Measurements from ENCODE around the gene DTNBP1. TPM values are rescaled to one million over a fixed set of nuclear protein-coding genes. Genes with fewer than 3 reads are reported as not detected.

The DTNBP1 gene
- total and polyA plus RNA-seq, 2 of the 13 experiments (the other 11 are each of a cell fraction or from before 2014, with no cell fraction given) = 6.6 to 19.1 TPM

GRCh38 chr6:15631432-15631831 lies 31.4 kb downstream of the DTNBP1 start (continued):
- TF ChIP-seq KLF16 (CRISPR knock-in tag; IDR thresholded peaks at IDR 0.05) (no peak), WIZ (CRISPR knock-in tag; IDR thresholded peaks at IDR 0.05) (no peak), HNF1A (IDR thresholded peaks at IDR 0.05; ENCODE audit: low read depth) (no peak), HNF1A (CRISPR knock-in tag; IDR thresholded peaks at IDR 0.05; ENCODE audit: borderline replicate concordance) (no peak), SMYD3 (CRISPR knock-in tag; IDR thresholded peaks at IDR 0.05) (no peak), PRPF4 (IDR thresholded peaks at IDR 0.05; ENCODE audit: low read depth, low read length, poor library complexity, severe bottlenecking) (no peak), JUN (CRISPR knock-in tag; IDR thresholded peaks at IDR 0.05) (no peak), ZNF383 (CRISPR knock-in tag; IDR thresholded peaks at IDR 0.05; ENCODE audit: borderline replicate concordance) (no peak), SALL1 (CRISPR knock-in tag; IDR thresholded peaks at IDR 0.05) (peak; percentile 23; the same call in 1 of the 2 replicates), GATAD2A (CRISPR knock-in tag; IDR thresholded peaks at IDR 0.05) (peak; percentile 26; the same call in 1 of the 2 replicates), ZMYM4 (CRISPR knock-in tag; IDR thresholded peaks at IDR 0.05) (no peak)

DNA sequence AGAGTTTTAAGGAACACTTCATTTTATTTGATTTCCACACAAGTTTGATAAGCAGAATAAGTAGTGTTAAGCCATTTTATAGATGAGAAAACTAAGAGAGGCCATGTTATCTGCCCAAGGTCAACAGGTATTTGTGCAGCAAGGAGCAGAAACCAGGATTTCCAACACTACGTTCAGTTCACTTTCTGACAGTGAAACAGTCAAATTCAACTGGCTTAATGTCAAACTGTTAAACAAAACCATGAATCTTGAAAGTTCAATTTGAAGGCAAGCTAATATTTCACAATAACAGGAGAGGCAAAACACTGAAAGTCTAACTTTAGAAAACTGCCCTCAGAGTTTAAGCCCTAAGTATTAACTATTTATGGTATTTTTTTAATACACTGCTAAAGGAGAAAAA lies 32.6 kb downstream of the DTNBP1 start:
- Histone ChIP-seq H3K9ac (ENCODE audit: insufficient read depth, low read depth, low read length) (no peak overlapping the region), H2AFZ (ENCODE audit: low read length) (no peak overlapping the region), H3K4me1 (ENCODE audit: insufficient read depth, low read length) (peaks cover 21% of the 10 kb centered on the region), H3K9me3 (ENCODE audit: low read length) (no peaks in the 10 kb centered on the region), H3K4me2 (ENCODE audit: low read depth, low read length) (no peak overlapping the region), H3K36me3 (replicated peaks in 1 of 2; ENCODE audit: control insufficient read depth in 1 of 2, insufficient read depth in 2 of 2, low read length in 2 of 2) (no peaks in the 10 kb centered on the region; a peak in 1 of 5 replicates), H3K27me3 (ENCODE audit: control insufficient read depth in 1 of 2, insufficient read depth in 2 of 2, low read length in 2 of 2) (no peaks in the 10 kb centered on the region), H3K79me2 (ENCODE audit: insufficient read depth, low read length) (no peaks in the 10 kb centered on the region), H3K4me3 (replicated peaks in 1 of 3; ENCODE audit: insufficient read depth in 1 of 3, low read depth in 2 of 3, low read length in 3 of 3) (no peak overlapping the region), H4K20me1 (ENCODE audit: insufficient read depth, low read length) (no peaks in the 10 kb centered on the region), H3K27ac (ENCODE audit: extremely low read length, insufficient read depth, low read length) (no peak overlapping the region)
- ChIA-PET POLR2A (no interaction called here), CTCF (ENCODE audit: low intra/inter-chr PET ratio, low total read pairs) (no interaction called here)
- ATAC-seq = no peak
- in situ Hi-C loops (cut with HindIII; ENCODE audit: extremely low pct_ligation_motif_present, low pct_unique_long_range_greater_than_20kb) = no loop called here
- 69% methylated on average over 1 of the region's 1 CpG for WGBS (ENCODE audit: low lambda C conversion rate)
- FAIRE-seq = no peak
- no TSS peak for BruUV-seq (replicated peaks)
- intact Hi-C loops (cut with micrococcal nuclease; ENCODE audit: unreplicated experiment) = no loop called here
- no peak for DNase-seq (ENCODE audit: low spot score)
- TF ChIP-seq KDM1A (CRISPR knock-in tag; IDR thresholded peaks at IDR 0.05) = 0 out of 2 replicates have a peak, but pooled peaks have one; percentile 20
- no peak for TF ChIP-seq NAIF1 (CRISPR knock-in tag; IDR thresholded peaks at IDR 0.05; ENCODE audit: borderline replicate concordance)
- TF ChIP-seq, protein P1, sequence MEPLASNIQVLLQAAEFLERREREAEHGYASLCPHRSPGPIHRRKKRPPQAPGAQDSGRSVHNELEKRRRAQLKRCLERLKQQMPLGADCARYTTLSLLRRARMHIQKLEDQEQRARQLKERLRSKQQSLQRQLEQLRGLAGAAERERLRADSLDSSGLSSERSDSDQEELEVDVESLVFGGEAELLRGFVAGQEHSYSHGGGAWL (CRISPR knock-in tag; IDR thresholded peaks at IDR 0.05) = no peak
- no peak for TF ChIP-seq ZNF724P (CRISPR knock-in tag; IDR thresholded peaks at IDR 0.05; ENCODE audit: borderline replicate concordance)
- peak; percentile 79 for TF ChIP-seq CEBPB (IDR thresholded peaks at IDR 0.05; ENCODE audit: borderline replicate concordance, low read depth, low read length)
- 0 out of 2 replicates have a peak, but pooled peaks have one; percentile 34 for TF ChIP-seq CEBPG (CRISPR knock-in tag; IDR thresholded peaks at IDR 0.05)
- TF ChIP-seq ZNF580 (CRISPR knock-in tag; IDR thresholded peaks at IDR 0.05; ENCODE audit: borderline replicate concordance, low read depth) = no peak
- TF ChIP-seq ZNF784 (CRISPR knock-in tag; IDR thresholded peaks at IDR 0.05; ENCODE audit: borderline replicate concordance) = no peak

Measured in HepG2 (cell line).